Measurements from ENCODE around the gene MAP4. TPM values are rescaled to one million over a fixed set of nuclear protein-coding genes. Genes with fewer than 3 reads are reported as not detected.

Gene MAP4
- polyA plus RNA-seq, 1 donor from 2014 or later, result 186 TPM

DNA sequence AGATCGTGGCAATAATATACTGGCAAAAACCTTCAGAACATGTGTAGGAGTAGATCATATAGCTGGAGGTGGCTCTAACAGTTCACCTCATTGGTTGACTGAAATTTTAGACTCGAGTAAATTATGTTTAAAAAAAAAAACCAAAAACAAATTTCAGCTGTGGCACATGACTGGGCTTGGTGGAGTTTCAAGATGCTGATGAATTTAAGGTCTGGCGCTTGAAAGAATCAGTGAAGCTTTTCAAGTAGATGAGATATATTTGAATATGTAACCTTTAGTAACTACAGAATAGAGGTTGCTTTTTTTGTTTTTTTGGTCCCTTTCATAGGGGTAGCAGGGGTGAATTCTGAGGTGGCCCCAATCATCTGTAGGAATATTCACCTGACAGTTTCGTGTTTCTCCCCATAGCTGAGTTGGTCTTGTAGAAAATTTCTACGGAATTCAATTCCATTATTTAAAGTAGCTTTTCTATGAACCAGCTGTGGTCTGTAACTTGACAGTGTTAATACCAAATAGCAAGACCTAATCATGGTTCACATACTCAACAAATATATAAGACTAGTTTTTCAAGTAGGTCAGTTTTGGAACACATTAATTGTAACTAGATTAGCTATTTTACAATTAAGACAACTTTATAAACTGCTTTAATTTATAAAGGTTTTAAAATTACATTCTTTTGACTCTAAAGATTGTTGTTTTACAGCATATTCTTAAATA lies 65.6 kb downstream of the MAP4 start:
- Histone ChIP-seq H3K79me2 (replicated peaks; ENCODE audit: insufficient read depth, low read length) (no peaks in the 10 kb centered on the region), H3K9me3 (ENCODE audit: low read length) (no peaks in the 10 kb centered on the region), H3F3A (ENCODE audit: insufficient read depth, low read length, poor library complexity, severe bottlenecking) (no peaks in the 10 kb centered on the region), H2AFZ (ENCODE audit: low read depth, low read length) (no peak overlapping the region), H3K9me2 (ENCODE audit: insufficient read depth, low read length) (no peaks in the 10 kb centered on the region), H3K36me3 (ENCODE audit: insufficient read depth, low read length) (no peaks in the 10 kb centered on the region), H3K27ac (ENCODE audit: low read length) (no peak overlapping the region), H3K9ac (ENCODE audit: low read length) (no peak overlapping the region), H3K4me3 (ENCODE audit: low read length) (no peak overlapping the region), H4K20me1 (ENCODE audit: insufficient read depth) (no peaks in the 10 kb centered on the region), H3K27me3 (ENCODE audit: insufficient read depth, low read depth, low read length) (no peaks in the 10 kb centered on the region), H3K4me2 (ENCODE audit: low read length) (no peak overlapping the region)
- TF ChIP-seq EZH2 (IDR thresholded peaks at IDR 0.05; ENCODE audit: borderline replicate concordance, insufficient read depth, low read length, poor library complexity, severe bottlenecking) (no peak), EP300 (conservative IDR thresholded peaks at IDR 0.05; ENCODE audit: poor library complexity, severe bottlenecking) (no peak), MXI1 (conservative IDR thresholded peaks at IDR 0.05; ENCODE audit: poor library complexity, severe bottlenecking) (no peak), SMC3 (conservative IDR thresholded peaks at IDR 0.05; ENCODE audit: poor library complexity) (no peak), RAD21 (conservative IDR thresholded peaks at IDR 0.05) (no peak), POLR2AphosphoS5 (IDR thresholded peaks at IDR 0.05) (no peak), REST (IDR thresholded peaks at IDR 0.05; ENCODE audit: borderline replicate concordance) (no peak), TAF1 (IDR thresholded peaks at IDR 0.05; ENCODE audit: low read depth) (no peak), CTCF (IDR thresholded peaks at IDR 0.05; ENCODE audit: poor library complexity, severe bottlenecking) (no peak)

- Histone ChIP-seq H3K36me3 (ENCODE audit: insufficient read depth, low read length) (no peaks in the 10 kb centered on the region), H4K20me1 (ENCODE audit: insufficient read depth) (no peaks in the 10 kb centered on the region), H3F3A (ENCODE audit: insufficient read depth, low read length, poor library complexity, severe bottlenecking) (no peaks in the 10 kb centered on the region), H3K4me2 (ENCODE audit: low read length) (no peak overlapping the region), H3K27ac (ENCODE audit: low read length) (no peak overlapping the region), H3K4me3 (ENCODE audit: low read length) (no peak overlapping the region), H2AFZ (ENCODE audit: low read depth, low read length) (no peak overlapping the region), H3K9me2 (ENCODE audit: insufficient read depth, low read length) (no peaks in the 10 kb centered on the region), H3K79me2 (replicated peaks; ENCODE audit: insufficient read depth, low read length) (no peaks in the 10 kb centered on the region), H3K9ac (ENCODE audit: low read length) (no peak overlapping the region), H3K27me3 (ENCODE audit: insufficient read depth, low read depth, low read length) (no peaks in the 10 kb centered on the region), H3K9me3 (ENCODE audit: low read length) (no peaks in the 10 kb centered on the region)
- no peak for TF ChIP-seq POLR2AphosphoS5 (IDR thresholded peaks at IDR 0.05)
- TF ChIP-seq EZH2 (IDR thresholded peaks at IDR 0.05; ENCODE audit: borderline replicate concordance, insufficient read depth, low read length, poor library complexity, severe bottlenecking), result no peak
- no peak for TF ChIP-seq TAF1 (IDR thresholded peaks at IDR 0.05; ENCODE audit: low read depth)
- TF ChIP-seq RAD21 (conservative IDR thresholded peaks at IDR 0.05), result no peak
- no peak for TF ChIP-seq EP300 (conservative IDR thresholded peaks at IDR 0.05; ENCODE audit: poor library complexity, severe bottlenecking)
- no peak for TF ChIP-seq CTCF (IDR thresholded peaks at IDR 0.05; ENCODE audit: poor library complexity, severe bottlenecking)
- TF ChIP-seq MXI1 (conservative IDR thresholded peaks at IDR 0.05; ENCODE audit: poor library complexity, severe bottlenecking), result no peak
- no peak for TF ChIP-seq REST (IDR thresholded peaks at IDR 0.05; ENCODE audit: borderline replicate concordance)
- TF ChIP-seq SMC3 (conservative IDR thresholded peaks at IDR 0.05; ENCODE audit: poor library complexity), result no peak
Observed at GRCh38 chr3:47949979-47950378, 66.2 kb downstream of the MAP4 start.
